ENCODE data around the gene THSD4. TPM values are rescaled to one million over a fixed set of nuclear protein-coding genes. Genes with fewer than 3 reads are reported as not detected.

Gene THSD4
- total RNA-seq, 1 donor from 2014 or later: 151 TPM

DNA sequence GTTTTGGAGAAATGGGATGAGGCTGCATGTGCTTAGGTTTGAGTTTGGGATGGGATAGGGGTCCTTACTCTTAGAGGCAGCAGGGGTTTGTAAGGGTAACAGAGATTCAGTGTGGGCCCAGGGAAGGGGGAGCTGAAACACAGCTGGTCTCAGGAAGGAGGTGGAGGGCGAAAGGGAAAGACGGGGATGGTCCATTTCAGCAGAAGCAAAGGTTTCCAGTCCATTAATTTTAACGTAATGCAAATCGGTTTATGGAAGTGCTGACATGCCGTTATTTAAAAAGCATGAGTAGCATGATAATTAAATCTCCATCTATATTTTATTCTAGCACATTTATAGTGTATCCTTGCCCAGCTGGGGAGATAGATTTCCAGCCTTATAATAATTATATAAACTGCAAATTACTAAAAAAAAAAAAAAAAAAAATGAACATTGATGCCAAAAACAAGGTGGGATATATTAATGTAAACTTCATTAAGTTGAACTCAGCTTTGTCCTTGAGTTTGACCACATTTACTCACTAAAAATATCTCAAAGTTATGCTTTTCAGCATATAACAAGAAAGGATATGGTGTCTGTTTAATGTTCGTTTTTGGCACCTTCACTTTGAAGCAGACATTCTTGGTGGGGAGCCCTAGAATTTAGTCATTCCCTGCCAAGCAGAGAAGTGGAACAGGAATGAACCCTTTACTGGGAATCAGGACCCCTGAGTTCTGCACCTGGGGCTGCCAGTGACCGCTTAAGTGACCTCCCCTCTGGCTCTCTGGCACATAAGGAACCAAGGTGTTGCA is 234.7 kb downstream of the THSD4 start:
- no peaks in the 10 kb centered on the region for H3K9me3 ChIP-seq
- no peaks in the 10 kb centered on the region for H3K36me3 ChIP-seq
- H3K4me1 ChIP-seq: no peaks in the 10 kb centered on the region
- H3K27me3 ChIP-seq: no peaks in the 10 kb centered on the region
- no peak for DNase-seq (ENCODE audit: low spot score in 2 of 2)
- no peak for TF ChIP-seq CTCF (IDR thresholded peaks at IDR 0.05)
- no peak overlapping the region for H3K4me3 ChIP-seq
- peak overlapping the region in 1 of 2 donors; percentile 19 for H3K27ac ChIP-seq
- intact Hi-C loops (cut with DNase I): no loop called here

DNA sequence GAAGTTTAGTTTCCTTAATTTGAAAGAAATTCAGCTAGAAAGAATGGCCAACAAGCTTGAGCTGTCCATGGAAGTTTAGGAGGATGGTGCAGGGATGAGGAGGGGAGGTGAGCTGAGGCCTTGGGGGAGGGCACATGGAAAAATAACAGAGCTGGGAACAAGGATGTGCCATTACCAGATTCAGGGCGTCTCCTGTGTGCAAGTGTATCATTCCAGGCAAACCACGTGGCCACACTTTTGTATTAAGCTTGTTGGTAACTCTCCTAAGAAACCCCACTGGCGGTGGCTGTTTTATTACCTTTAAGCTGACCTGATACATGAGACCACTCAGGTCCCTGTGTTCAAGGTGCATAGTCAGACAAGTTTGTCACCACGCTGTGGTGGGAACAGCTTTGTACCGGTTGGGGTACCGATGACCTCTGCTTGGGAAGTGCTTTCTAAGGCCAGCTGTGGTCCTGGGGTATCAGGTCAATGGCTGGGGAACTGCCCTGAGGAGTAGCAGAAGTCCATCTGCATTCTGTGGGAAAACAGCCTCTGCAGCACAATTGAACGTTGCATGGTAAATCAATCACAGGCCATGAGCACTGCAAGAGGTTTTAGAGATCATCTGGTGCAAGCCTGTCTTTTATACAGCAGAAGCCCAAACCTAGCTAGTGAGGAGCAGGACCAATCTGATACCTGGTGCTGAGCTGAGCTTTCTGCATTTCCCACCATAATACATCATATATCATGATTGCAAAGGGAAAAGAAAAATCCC is 235.5 kb downstream of the THSD4 start:
- intact Hi-C loops (cut with DNase I): no loop called here
- no peaks in the 10 kb centered on the region for H3K27me3 ChIP-seq
- no peak for TF ChIP-seq CTCF (IDR thresholded peaks at IDR 0.05)
- DNase-seq (ENCODE audit: low spot score in 2 of 2): no peak
- no peak overlapping the region for H3K4me3 ChIP-seq
- no peaks in the 10 kb centered on the region for H3K36me3 ChIP-seq
- no peaks in the 10 kb centered on the region for H3K4me1 ChIP-seq
- H3K27ac ChIP-seq: peak overlapping the region in 1 of 2 donors; percentile 19
- H3K9me3 ChIP-seq: no peaks in the 10 kb centered on the region

DNA sequence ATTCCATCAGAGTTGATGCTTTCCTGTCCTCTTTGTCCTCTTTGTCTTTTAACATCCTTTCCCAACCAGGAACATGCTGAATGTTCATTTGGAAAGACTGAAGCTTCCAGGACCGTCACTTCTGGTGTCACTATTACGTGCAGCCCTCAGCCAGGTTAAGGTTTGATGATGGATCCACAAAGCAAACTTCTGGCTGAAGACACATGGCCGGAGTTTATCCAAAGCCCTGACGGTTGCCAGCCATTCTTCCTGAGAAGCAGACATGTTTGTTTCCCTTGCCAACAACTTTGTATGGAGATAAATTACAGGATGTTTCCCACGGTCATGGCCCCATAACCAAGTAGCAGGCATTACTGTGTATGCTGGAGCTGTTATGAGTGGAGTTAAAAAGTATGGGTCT is 236.9 kb downstream of the THSD4 start:
- Histone ChIP-seq H3K4me1 (peaks cover 0 to 6% of the 10 kb centered on the region in 2 donors), H3K4me3 (no peak overlapping the region), H3K27me3 (no peaks in the 10 kb centered on the region), H3K36me3 (no peaks in the 10 kb centered on the region), H3K9me3 (no peaks in the 10 kb centered on the region), H3K27ac (no peak overlapping the region)
- intact Hi-C loops (cut with DNase I): no loop called here
- DNase-seq (ENCODE audit: low spot score in 2 of 2): no peak
- TF ChIP-seq CTCF (IDR thresholded peaks at IDR 0.05): no peak

DNA sequence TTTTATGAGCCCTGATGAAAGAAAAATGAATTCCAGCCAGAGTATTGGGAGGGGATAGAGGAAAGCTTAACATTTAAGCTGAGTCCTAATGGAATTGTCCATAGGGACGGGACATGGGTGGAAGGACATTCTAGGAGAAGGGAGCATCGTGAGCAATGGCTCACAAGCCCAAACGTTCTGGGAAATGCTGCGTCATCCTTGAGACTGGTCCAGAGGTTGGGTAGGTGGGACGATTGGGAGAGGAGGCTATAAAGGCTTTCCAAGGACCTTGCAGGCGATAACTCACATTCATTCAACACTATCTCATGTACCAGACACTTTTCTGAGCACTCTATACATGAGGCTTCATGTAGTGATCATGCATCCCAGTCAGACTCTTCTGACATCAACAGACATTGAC is 237.5 kb downstream of the THSD4 start:
- peaks cover 0 to 11% of the 10 kb centered on the region in 2 donors for H3K4me1 ChIP-seq
- no peak overlapping the region for H3K4me3 ChIP-seq
- H3K9me3 ChIP-seq: no peaks in the 10 kb centered on the region
- no peak overlapping the region for H3K27ac ChIP-seq
- H3K36me3 ChIP-seq: no peaks in the 10 kb centered on the region
- DNase-seq (ENCODE audit: low spot score in 2 of 2): no peak
- TF ChIP-seq CTCF (IDR thresholded peaks at IDR 0.05): no peak
- intact Hi-C loops (cut with DNase I): no loop called here
- no peaks in the 10 kb centered on the region for H3K27me3 ChIP-seq

- Histone ChIP-seq H3K36me3 (no peaks in the 10 kb centered on the region), H3K4me3 (no peak overlapping the region), H3K4me1 (peaks cover 0 to 14% of the 10 kb centered on the region in 2 donors), H3K27ac (no peak overlapping the region), H3K9me3 (no peaks in the 10 kb centered on the region), H3K27me3 (no peaks in the 10 kb centered on the region)
- no peak for DNase-seq (ENCODE audit: low spot score in 2 of 2)
- no peak for TF ChIP-seq CTCF (IDR thresholded peaks at IDR 0.05)
- intact Hi-C loops (cut with DNase I): no loop called here
These were observed 237.9 kb downstream of the THSD4 start for GRCh38 chr15:71353171-71353570.

Data from ascending aorta (tissue), 2 donors.